H9 (cell line): ENCODE data around the gene RABL6. TPM values are rescaled to one million over a fixed set of nuclear protein-coding genes. Genes with fewer than 3 reads are reported as not detected.

Source experiments
- DNase-seq: peaks from one replicate; pipeline ENCODE4 v3.0.0-alpha.2; 2017
- H2AFZ ChIP-seq: one replicate; pipeline ENCODE4 v1.6.1; 2013; ENCODE audit warnings: mild to moderate bottlenecking, low read length, control low read depth, moderate library complexity
- H2AK5ac ChIP-seq: 2 replicates; pipeline ENCODE4 v1.6.1; 2013; ENCODE audit warnings: low read length, control low read depth, mixed read lengths; ENCODE audit not compliant: insufficient read length
- H2BK120ac ChIP-seq: one replicate; pipeline ENCODE4 v1.6.1; 2013; ENCODE audit warnings: low read depth, mild to moderate bottlenecking, low read length, control low read depth, inconsistent platforms; ENCODE audit not compliant: poor library complexity, severe bottlenecking
- H2BK12ac ChIP-seq: 2 replicates; pipeline ENCODE4 v1.6.1; 2013; ENCODE audit warnings: low read length, control low read depth, mixed read lengths, low read depth; ENCODE audit not compliant: insufficient read length
- H2BK15ac ChIP-seq: 2 replicates; pipeline ENCODE4 v1.6.1; 2013; ENCODE audit warnings: low read depth, low read length, control low read depth
- H2BK20ac ChIP-seq: one replicate; pipeline ENCODE4 v1.6.1; 2013; ENCODE audit warnings: low read depth, mild to moderate bottlenecking, low read length, control low read depth, inconsistent platforms; ENCODE audit not compliant: poor library complexity, severe bottlenecking
- H2BK5ac ChIP-seq: 2 replicates; pipeline ENCODE4 v1.6.1; 2013; ENCODE audit warnings: low read length, control low read depth, mixed read lengths; ENCODE audit not compliant: insufficient read length
- H3K14ac ChIP-seq: 2 replicates; pipeline ENCODE4 v1.6.1; 2013; ENCODE audit warnings: low read length, control low read depth; ENCODE audit not compliant: insufficient read depth
- H3K18ac ChIP-seq: 2 replicates; pipeline ENCODE4 v1.6.1; 2013; ENCODE audit warnings: low read depth, mild to moderate bottlenecking, mixed read lengths, low read length, control low read depth; ENCODE audit not compliant: insufficient read length
- H3K23ac ChIP-seq: 2 replicates; pipeline ENCODE4 v1.6.1; 2013; ENCODE audit warnings: low read length, control low read depth, mixed read lengths, low read depth; ENCODE audit not compliant: insufficient read length
- H3K23me2 ChIP-seq: 2 replicates; pipeline ENCODE4 v1.6.1; 2013; ENCODE audit warnings: low read depth, mild to moderate bottlenecking, mixed read lengths, low read length, control low read depth; ENCODE audit not compliant: insufficient read length, poor library complexity, severe bottlenecking
- H3K27ac ChIP-seq: 2 replicates; pipeline ENCODE4 v1.5.1; 2013; ENCODE audit warnings: low read length, control low read depth, mixed read lengths, low read depth; ENCODE audit not compliant: insufficient read length
- H3K27me3 ChIP-seq: 2 replicates; pipeline ENCODE4 v1.6.1; 2013; ENCODE audit warnings: low read length, control low read depth, inconsistent platforms; ENCODE audit not compliant: insufficient read depth
- H3K4ac ChIP-seq: 2 replicates; pipeline ENCODE4 v1.6.1; 2013; ENCODE audit warnings: low read depth, mild to moderate bottlenecking, control low read depth, inconsistent platforms, low read length, moderate library complexity
- H3K4me1 ChIP-seq: 2 replicates; pipeline ENCODE4 v1.6.1; 2013; ENCODE audit warnings: low read length, control low read depth, inconsistent platforms; ENCODE audit not compliant: insufficient read depth
- H3K4me2 ChIP-seq: 2 replicates; pipeline ENCODE4 v1.6.1; 2013; ENCODE audit warnings: low read length, control low read depth, mixed read lengths; ENCODE audit not compliant: insufficient read length, insufficient read depth
- H3K56ac ChIP-seq: 2 replicates; pipeline ENCODE4 v1.6.1; 2013; ENCODE audit warnings: low read depth, mild to moderate bottlenecking, mixed read lengths, low read length, control low read depth; ENCODE audit not compliant: insufficient read length
- H3K79me1 ChIP-seq: 2 replicates; pipeline ENCODE4 v1.6.1; 2013; ENCODE audit warnings: low read depth, mild to moderate bottlenecking, moderate library complexity, low read length, control low read depth, inconsistent platforms; ENCODE audit not compliant: insufficient read depth, poor library complexity, severe bottlenecking
- H3K79me2 ChIP-seq: 2 replicates; pipeline ENCODE4 v1.6.1; 2013; ENCODE audit warnings: low read length, control low read depth, inconsistent platforms; ENCODE audit not compliant: insufficient read depth
- H3K9ac ChIP-seq: 2 replicates; pipeline ENCODE4 v1.6.1; 2013; ENCODE audit warnings: low read length, control low read depth, mixed read lengths; ENCODE audit not compliant: insufficient read length; ENCODE audit errors: extremely low read depth
- H3K9me3 ChIP-seq: one replicate; pipeline ENCODE4 v1.6.1; 2013; ENCODE audit warnings: low read depth, low read length, inconsistent platforms; ENCODE audit not compliant: control insufficient read depth
- H3T11ph ChIP-seq: one replicate; pipeline ENCODE4 v1.6.1; 2013; ENCODE audit warnings: mild to moderate bottlenecking, low read length, control low read depth, inconsistent platforms
- H4K20me1 ChIP-seq: one replicate; pipeline ENCODE4 v1.6.1; 2013; ENCODE audit not compliant: control insufficient read depth, insufficient read length, insufficient read depth
- H4K5ac ChIP-seq: 2 replicates; pipeline ENCODE4 v1.6.1; 2013; ENCODE audit warnings: low read depth, mild to moderate bottlenecking, mixed read lengths, low read length, control low read depth; ENCODE audit not compliant: insufficient read length
- H4K8ac ChIP-seq: replicated peaks from 2 replicates; pipeline ENCODE4 v1.6.1; 2013; ENCODE audit warnings: low read length, control low read depth, mixed read lengths, low read depth; ENCODE audit not compliant: insufficient read length
- H4K91ac ChIP-seq: 2 replicates; pipeline ENCODE4 v1.6.1; 2013; ENCODE audit warnings: low read depth, mild to moderate bottlenecking, moderate library complexity, mixed read lengths, low read length, control low read depth; ENCODE audit not compliant: insufficient read length
- H3K27ac Mint-ChIP-seq, 3 experiments: 2 replicates in 2 of 3; 3 replicates in 1 of 3; pipeline ENCODE4 v1.8.0; 2020 to 2021; ENCODE audit warnings: mixed read lengths in 3 of 3, mild to moderate bottlenecking in 1 of 3, moderate library complexity in 1 of 3
- H3K27me3 Mint-ChIP-seq: 2 replicates; pipeline ENCODE4 v1.8.0; 2021; ENCODE audit warnings: low read depth, mild to moderate bottlenecking, moderate library complexity, mixed read lengths
- H3K36me3 Mint-ChIP-seq, 3 experiments: 2 replicates in 2 of 3; 3 replicates in 1 of 3; pipeline ENCODE4 v1.8.0; 2020 to 2021; ENCODE audit warnings: low read depth in 3 of 3, mixed read lengths in 3 of 3; ENCODE audit not compliant: insufficient read depth in 1 of 3
- H3K4me1 Mint-ChIP-seq, 2 experiments: 2 replicates each; pipeline ENCODE4 v1.8.0; 2020; ENCODE audit warnings: mixed read lengths in 2 of 2
- H3K4me3 Mint-ChIP-seq, 2 experiments: 2 replicates in 1 of 2; 3 replicates in 1 of 2; pipeline ENCODE4 v1.8.0; 2020 to 2021; ENCODE audit warnings: mild to moderate bottlenecking in 2 of 2, mixed read lengths in 2 of 2, moderate library complexity in 1 of 2
- H3K9me3 Mint-ChIP-seq, 2 experiments: 2 replicates in 1 of 2; 3 replicates in 1 of 2; pipeline ENCODE4 v1.8.0; 2020; ENCODE audit warnings: mild to moderate bottlenecking in 2 of 2, mixed read lengths in 2 of 2, moderate library complexity in 1 of 2
- CTCF ChIP-seq: fragments of 200-600 bp; sonication (generic); conservative IDR thresholded peaks from 3 replicates; pipeline ENCODE4 v1.8.0; 2021; ENCODE audit warnings: antibody characterized with exemption, mild to moderate bottlenecking
- WGBS: extraction: QIAGEN DNeasy Blood & Tissue Kit; methylation state at CpG from one replicate; pipeline ENCODE4 v1.1.7; 2013; ENCODE audit warnings: missing lambda C conversion rate, low lambda C conversion rate, mixed read lengths; ENCODE audit not compliant: insufficient read length; ENCODE audit errors: extremely low coverage; 5-methylcytosine and 5-hydroxymethylcytosine counted together
- total RNA-seq: library from RNA; stranded (reverse); gene quantifications from 2 replicates; pipeline ENCODE4 v1.2.1, GENCODE V29; 2021

RABL6 gene
- total RNA-seq, 1 experiment from 2014 or later, result 108 TPM

GRCh38 chr9:136835932-136836904 is 28.5 kb downstream of the RABL6 start:
- Mint-ChIP-seq H3K36me3 (peaks cover 6 to 37% (median 34%) of the 10 kb centered on the region in 3 experiments), H3K9me3 (no peaks in the 10 kb centered on the region), H3K4me3 (no peak overlapping the region), H3K27ac (no peak overlapping the region), H3K27me3 (peaks cover 5% of the 10 kb centered on the region; the same call in 1 of the 2 replicates), H3K4me1 (peaks cover 10 to 14% of the 10 kb centered on the region in 2 experiments)
- H3K27me3 ChIP-seq, result no peaks in the 10 kb centered on the region
- TF ChIP-seq CTCF, result no peak
- H4K8ac ChIP-seq, result no peak overlapping the region
- H3K4ac ChIP-seq, result no peak overlapping the region
- H3K4me2 ChIP-seq, result no peak overlapping the region
- no peak overlapping the region; the same call in 1 of the 2 replicates for H3K14ac ChIP-seq
- no peaks in the 10 kb centered on the region for H3K23me2 ChIP-seq
- H3K56ac ChIP-seq, result no peak overlapping the region
- H3K4me1 ChIP-seq, result peaks cover 2% of the 10 kb centered on the region; the same call in 1 of the 2 replicates
- H3K18ac ChIP-seq, result no peak overlapping the region
- no peak overlapping the region for H4K5ac ChIP-seq
- no peak overlapping the region for H3K27ac ChIP-seq
- no peaks in the 10 kb centered on the region for H3K79me2 ChIP-seq
- no peak overlapping the region for H2BK5ac ChIP-seq
- H3K79me1 ChIP-seq, result no peaks in the 10 kb centered on the region
- H2BK20ac ChIP-seq, result no peak overlapping the region
- H2BK12ac ChIP-seq, result no peak overlapping the region
- H2AFZ ChIP-seq, result no peak overlapping the region
- no peaks in the 10 kb centered on the region for H3K9me3 ChIP-seq
- no peak overlapping the region for H3T11ph ChIP-seq
- no peak overlapping the region for H2AK5ac ChIP-seq
- H2BK120ac ChIP-seq, result no peak overlapping the region
- H3K9ac ChIP-seq, result no peak overlapping the region
- no peak overlapping the region for H2BK15ac ChIP-seq
- no peak overlapping the region for H3K23ac ChIP-seq
- H4K20me1 ChIP-seq, result no peaks in the 10 kb centered on the region
- no CpG with 5 or more reads among the region's 21 CpGs for WGBS
- H4K91ac ChIP-seq, result no peak overlapping the region
- DNase-seq, result no peak
